IPS-20b (cell line): Measurements from ENCODE around the gene MTHFD1L.

Experiments
- H3K27ac ChIP-seq: one replicate; pipeline ENCODE4 v1.5.1; 2013; ENCODE audit warnings: low read length
- H3K27me3 ChIP-seq: 2 replicates; pipeline ENCODE4 v1.6.1; 2013; ENCODE audit warnings: mild to moderate bottlenecking, low read length, inconsistent platforms; ENCODE audit not compliant: insufficient read depth
- H3K36me3 ChIP-seq: 2 replicates; pipeline ENCODE4 v1.6.1; 2013; ENCODE audit warnings: low read depth, mild to moderate bottlenecking, inconsistent platforms, low read length, moderate library complexity; ENCODE audit not compliant: insufficient read depth
- H3K4me1 ChIP-seq: 2 replicates; pipeline ENCODE4 v1.6.1; 2013; ENCODE audit warnings: mild to moderate bottlenecking, control low read depth, inconsistent platforms, low read length, moderate library complexity; ENCODE audit not compliant: insufficient read depth
- H3K4me3 ChIP-seq: 2 replicates; pipeline ENCODE4 v1.5.1; 2013; ENCODE audit warnings: mild to moderate bottlenecking, low read length, inconsistent platforms
- H3K9ac ChIP-seq: 2 replicates; pipeline ENCODE4 v1.6.1; 2013; ENCODE audit warnings: low read depth, mild to moderate bottlenecking, inconsistent platforms, low read length, moderate library complexity
- H3K9me3 ChIP-seq: 2 replicates; pipeline ENCODE4 v1.6.1; 2013; ENCODE audit warnings: mild to moderate bottlenecking, low read depth, low read length, inconsistent platforms; ENCODE audit not compliant: insufficient read depth

Gene MTHFD1L

DNA sequence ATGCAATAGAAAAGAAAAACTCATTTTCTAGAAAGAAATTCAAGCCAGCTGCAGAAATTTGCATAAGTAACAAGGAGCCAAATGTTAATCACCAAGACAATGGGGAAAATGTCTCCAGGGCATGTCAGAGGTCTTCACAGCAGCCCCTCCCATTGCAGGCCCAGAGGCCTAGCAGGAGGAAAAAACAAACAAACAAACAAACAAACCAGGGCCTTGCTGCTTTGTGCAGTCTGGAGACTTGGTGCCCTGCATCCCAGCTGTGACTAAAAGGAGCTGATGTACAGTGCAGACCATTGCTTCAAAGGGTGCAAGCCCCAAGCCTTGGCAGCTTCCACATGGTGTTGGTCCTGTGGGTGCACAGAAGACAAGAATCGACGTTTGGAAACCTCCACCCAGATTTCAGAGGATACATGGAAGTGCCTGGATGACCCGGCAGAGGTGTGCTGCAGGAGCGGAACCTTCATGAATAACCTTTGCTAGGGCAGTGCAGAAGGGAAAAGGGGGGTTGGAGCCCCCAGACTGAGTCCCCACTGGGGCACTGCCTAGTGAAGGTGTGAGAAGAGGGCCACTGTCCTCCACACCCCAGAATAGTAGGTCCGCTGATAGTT, 263.4 kb downstream of the MTHFD1L start:
- H3K9ac ChIP-seq: no peak overlapping the region
- no peaks in the 10 kb centered on the region for H3K9me3 ChIP-seq
- no peak overlapping the region for H3K27ac ChIP-seq
- H3K36me3 ChIP-seq: no peaks in the 10 kb centered on the region
- peaks cover 5% of the 10 kb centered on the region; the same call in 1 of the 2 replicates for H3K4me1 ChIP-seq
- H3K4me3 ChIP-seq: no peak overlapping the region
- no peaks in the 10 kb centered on the region for H3K27me3 ChIP-seq

DNA sequence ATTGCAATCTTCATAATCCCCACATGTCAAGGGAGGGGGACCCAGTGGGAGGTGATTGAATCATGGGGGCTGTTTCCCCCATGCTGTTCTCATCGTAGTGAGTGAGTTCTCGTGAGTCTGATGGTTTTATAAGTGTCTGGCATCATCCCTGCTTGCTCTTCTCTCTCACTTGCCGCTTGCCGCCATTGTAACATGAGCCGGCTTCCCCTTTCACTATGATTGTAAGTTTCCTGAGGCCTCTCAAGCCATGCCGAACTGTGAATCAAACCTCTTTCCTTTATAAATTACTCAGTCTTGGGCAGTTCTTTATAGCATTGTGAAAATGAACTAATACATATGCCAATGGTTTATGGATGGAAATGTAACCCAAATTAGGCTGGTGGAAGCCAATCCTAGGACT, 264.8 kb downstream of the MTHFD1L start:
- no peaks in the 10 kb centered on the region for H3K27me3 ChIP-seq
- H3K27ac ChIP-seq: no peak overlapping the region
- H3K9me3 ChIP-seq: no peaks in the 10 kb centered on the region
- no peaks in the 10 kb centered on the region for H3K36me3 ChIP-seq
- H3K4me1 ChIP-seq: peaks cover 5% of the 10 kb centered on the region; the same call in 1 of the 2 replicates
- H3K4me3 ChIP-seq: no peak overlapping the region
- H3K9ac ChIP-seq: no peak overlapping the region

DNA sequence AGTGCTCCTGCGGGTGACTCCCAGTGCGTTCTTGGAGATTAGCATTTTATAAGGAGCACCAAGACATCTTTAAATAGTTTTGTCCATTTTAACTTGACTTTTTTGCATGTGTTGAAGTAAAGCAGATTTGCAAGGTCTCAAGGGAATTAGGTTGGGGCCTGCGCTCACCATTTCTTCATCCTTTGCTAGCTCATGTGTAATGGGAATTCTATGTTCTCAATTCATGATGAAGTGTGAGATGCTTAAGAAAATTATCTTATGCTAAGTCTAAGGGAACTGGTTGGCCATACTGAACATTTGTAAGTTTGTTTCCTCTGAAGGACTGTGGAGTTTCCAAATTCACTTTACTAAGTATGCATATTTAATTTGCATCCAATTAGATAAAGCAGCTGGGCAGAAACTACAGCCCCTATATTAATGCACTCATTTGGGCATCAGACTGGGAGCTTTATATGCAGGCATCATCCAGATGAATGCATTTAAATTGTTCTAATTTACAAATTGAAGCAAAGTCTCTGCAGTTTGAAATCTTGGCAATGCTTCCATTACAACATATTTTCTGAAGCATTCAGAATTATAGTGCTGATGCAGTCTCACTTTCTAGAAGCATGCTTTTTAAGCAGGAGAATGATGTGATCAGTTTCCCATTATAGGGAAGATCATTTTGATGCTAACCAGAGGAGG, 266.0 kb downstream of the MTHFD1L start:
- H3K36me3 ChIP-seq: no peaks in the 10 kb centered on the region
- no peaks in the 10 kb centered on the region for H3K9me3 ChIP-seq
- H3K4me1 ChIP-seq: peaks cover 5% of the 10 kb centered on the region; the same call in 1 of the 2 replicates
- no peak overlapping the region for H3K9ac ChIP-seq
- no peak overlapping the region for H3K4me3 ChIP-seq
- no peaks in the 10 kb centered on the region for H3K27me3 ChIP-seq
- H3K27ac ChIP-seq: no peak overlapping the region

DNA sequence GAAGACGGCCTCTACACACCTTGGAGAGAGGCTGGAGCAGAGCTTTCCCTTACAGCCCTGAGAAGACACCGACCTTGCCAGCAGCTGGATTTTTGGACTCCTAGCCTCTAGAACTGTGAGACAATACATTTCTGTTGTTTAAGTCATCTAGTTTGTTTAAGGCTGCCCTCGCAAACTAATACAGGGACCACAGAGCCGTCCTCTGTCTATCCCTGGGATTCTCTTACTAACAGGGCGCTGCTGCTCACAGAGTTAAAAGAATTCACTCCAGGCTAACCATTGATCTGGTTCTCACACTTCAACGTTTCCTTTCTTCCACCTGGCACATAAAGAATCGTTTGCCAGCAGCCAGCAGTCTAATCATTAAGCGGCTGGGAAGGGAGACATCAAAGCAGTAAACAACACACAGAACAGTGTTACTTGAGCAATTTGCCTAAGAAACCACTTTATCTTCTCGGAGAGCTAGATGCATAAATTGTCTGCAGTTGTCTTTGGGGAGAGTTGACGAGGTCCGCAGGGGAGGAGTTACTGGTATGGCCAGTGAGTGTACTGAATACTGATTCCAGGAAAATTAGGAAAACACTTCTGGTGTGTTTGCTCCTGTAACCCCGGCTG, 270.7 kb downstream of the MTHFD1L start:
- no peak overlapping the region for H3K27ac ChIP-seq
- H3K9ac ChIP-seq: no peak overlapping the region
- no peaks in the 10 kb centered on the region for H3K36me3 ChIP-seq
- no peaks in the 10 kb centered on the region for H3K9me3 ChIP-seq
- H3K4me3 ChIP-seq: no peak overlapping the region
- H3K4me1 ChIP-seq: no peaks in the 10 kb centered on the region
- no peaks in the 10 kb centered on the region for H3K27me3 ChIP-seq

DNA sequence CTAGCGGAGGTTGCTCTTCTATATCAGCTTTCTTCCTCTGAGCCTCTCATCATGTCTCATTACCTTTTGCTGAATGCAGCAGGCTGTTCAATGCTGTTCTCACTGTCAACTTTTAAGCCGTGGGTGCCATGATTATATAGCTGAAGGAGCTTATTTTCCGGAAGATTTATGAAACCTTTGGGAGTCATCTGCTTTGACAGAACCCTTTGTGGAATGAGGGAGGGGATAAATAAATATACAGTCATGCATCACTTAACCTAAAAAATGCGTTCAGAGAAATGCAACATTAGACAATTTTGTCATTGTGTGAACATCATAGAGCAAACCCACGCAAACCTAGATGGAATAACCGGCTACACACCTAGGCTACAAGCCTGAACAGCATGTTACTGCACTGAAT, 272.0 kb downstream of the MTHFD1L start:
- no peaks in the 10 kb centered on the region for H3K4me1 ChIP-seq
- H3K9me3 ChIP-seq: no peaks in the 10 kb centered on the region
- H3K27me3 ChIP-seq: no peaks in the 10 kb centered on the region
- H3K36me3 ChIP-seq: no peaks in the 10 kb centered on the region
- no peak overlapping the region for H3K4me3 ChIP-seq
- H3K27ac ChIP-seq: no peak overlapping the region
- no peak overlapping the region for H3K9ac ChIP-seq

DNA sequence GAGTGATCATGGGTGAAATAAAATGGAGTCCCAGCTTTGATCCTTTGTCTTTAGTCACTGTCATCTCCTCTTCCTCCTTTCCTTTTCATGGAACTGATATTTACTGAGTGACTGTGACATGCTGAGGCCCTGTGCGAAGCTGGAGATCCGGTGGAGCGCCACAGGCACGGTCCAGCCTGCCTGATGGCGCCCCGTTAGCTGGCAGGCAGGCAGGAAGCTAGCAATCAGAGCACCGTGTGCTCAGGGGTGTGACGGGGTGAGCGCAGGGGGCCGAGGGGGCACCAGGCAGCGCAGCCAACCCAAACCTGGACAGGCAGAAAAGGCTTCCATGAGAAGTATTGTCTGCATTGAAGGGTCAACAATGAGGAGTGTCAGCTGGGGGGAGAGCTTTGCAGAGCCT, 274.0 kb downstream of the MTHFD1L start:
- no peaks in the 10 kb centered on the region for H3K27me3 ChIP-seq
- H3K4me3 ChIP-seq: no peak overlapping the region
- no peak overlapping the region for H3K27ac ChIP-seq
- no peaks in the 10 kb centered on the region for H3K4me1 ChIP-seq
- H3K9ac ChIP-seq: no peak overlapping the region
- H3K9me3 ChIP-seq: no peaks in the 10 kb centered on the region
- no peaks in the 10 kb centered on the region for H3K36me3 ChIP-seq

DNA sequence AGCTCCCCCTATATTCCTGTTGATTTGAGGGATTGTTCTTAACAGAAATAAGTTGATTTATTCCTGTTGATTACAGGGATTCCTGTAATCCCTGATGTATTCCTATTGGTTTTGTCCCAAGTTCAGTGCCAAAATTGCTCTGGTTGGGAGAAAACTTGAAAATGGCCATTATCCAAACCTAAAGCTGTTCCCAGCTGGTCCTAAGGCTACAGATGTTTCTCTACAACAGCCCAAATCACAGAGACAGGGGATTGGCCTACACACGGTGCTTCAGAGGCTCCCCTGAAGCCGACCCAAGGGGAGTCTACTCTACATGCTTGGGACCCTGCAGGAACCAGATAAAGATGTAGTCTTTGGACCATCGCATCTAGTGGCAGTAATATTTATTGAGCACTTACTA, 275.3 kb downstream of the MTHFD1L start:
- H3K4me1 ChIP-seq: no peaks in the 10 kb centered on the region
- no peak overlapping the region for H3K9ac ChIP-seq
- H3K9me3 ChIP-seq: no peaks in the 10 kb centered on the region
- no peak overlapping the region for H3K4me3 ChIP-seq
- no peaks in the 10 kb centered on the region for H3K36me3 ChIP-seq
- H3K27me3 ChIP-seq: no peaks in the 10 kb centered on the region
- no peak overlapping the region for H3K27ac ChIP-seq

DNA sequence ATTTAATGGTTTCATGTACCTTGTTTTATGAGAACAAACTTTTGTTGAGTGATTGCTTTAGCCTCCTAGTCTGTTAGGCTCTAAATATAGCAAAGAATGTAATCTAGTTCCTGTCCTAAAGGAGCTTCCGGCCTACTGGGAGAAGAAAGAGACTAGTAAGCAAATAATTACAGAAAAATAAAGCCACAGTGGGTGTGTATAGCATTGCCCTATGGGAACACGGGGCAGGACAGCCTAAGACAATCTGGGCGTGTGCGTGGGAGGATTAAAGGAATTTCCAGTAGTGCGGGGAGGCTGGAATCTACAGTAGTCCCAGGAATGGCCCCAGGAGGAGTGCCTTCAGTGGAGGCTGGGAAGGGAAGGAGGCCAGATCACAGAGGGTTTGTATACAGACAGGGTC, 276.2 kb downstream of the MTHFD1L start:
- Histone ChIP-seq H3K4me3 (no peak overlapping the region), H3K4me1 (no peaks in the 10 kb centered on the region), H3K9ac (no peak overlapping the region), H3K36me3 (no peaks in the 10 kb centered on the region), H3K27ac (no peak overlapping the region), H3K9me3 (no peaks in the 10 kb centered on the region), H3K27me3 (no peaks in the 10 kb centered on the region)

DNA sequence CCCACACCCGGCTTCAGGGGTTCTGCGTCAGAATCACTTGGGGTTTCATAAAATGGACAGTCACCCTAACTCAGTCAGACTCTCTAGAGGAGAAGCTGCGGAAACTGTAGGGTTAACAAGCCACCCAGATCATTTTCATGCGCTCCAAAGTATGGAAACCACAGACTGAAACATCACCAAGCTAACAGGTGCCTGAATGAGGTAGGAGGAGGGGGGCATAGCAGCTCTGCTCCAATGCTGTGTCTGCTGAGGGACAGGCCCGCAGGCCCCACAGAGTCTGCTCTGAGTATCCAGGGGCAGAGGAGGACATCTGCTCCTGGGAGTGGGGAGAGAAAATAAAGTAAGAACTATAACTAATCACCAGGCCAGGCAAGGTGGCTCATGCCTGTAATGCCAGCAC, 277.2 kb downstream of the MTHFD1L start:
- no peaks in the 10 kb centered on the region for H3K9me3 ChIP-seq
- H3K36me3 ChIP-seq: no peaks in the 10 kb centered on the region
- no peaks in the 10 kb centered on the region for H3K4me1 ChIP-seq
- H3K9ac ChIP-seq: no peak overlapping the region
- H3K4me3 ChIP-seq: no peak overlapping the region
- no peaks in the 10 kb centered on the region for H3K27me3 ChIP-seq
- no peak overlapping the region for H3K27ac ChIP-seq

DNA sequence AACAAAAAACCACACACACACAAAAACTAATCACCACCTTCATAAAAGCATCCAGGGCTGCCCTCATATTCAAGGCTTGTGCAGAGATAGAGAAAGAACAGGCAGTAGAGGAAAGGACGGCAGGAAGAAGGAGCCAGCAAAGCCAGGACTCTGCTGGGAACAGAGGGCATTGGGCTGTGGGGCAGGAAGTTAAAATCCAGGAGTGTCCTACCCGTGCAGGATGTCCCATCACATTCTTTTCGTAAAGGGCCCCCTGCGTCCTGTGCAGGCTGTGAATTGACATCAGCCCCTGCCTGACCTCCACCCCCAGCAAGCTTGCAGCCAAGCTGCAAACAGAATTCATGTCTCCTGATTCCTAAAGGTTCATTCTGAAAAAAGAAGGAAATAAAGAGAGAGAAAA, 277.8 kb downstream of the MTHFD1L start:
- Histone ChIP-seq H3K9me3 (no peaks in the 10 kb centered on the region), H3K4me1 (no peaks in the 10 kb centered on the region), H3K4me3 (no peak overlapping the region), H3K27me3 (no peaks in the 10 kb centered on the region), H3K27ac (no peak overlapping the region), H3K9ac (no peak overlapping the region), H3K36me3 (no peaks in the 10 kb centered on the region)

DNA sequence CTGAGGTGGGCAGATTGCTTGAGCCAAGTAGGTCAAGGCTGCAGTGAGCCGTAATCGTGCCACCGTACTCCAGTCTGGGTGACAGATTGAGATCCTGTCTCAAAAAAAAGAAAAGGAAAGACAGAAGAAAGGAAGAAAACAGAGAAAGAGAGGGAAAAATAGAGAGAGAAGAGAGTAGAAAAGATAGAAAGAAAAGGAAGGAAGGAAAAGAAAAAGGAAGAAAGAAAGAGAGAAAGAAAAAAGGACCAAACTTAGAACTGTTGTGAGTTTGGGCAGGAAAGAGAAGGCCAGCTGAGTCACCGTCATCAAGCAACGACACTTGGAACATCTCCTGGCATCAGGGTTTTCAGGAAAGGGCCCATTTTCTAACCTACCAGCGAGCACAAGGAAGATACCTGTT, 278.3 kb downstream of the MTHFD1L start:
- Histone ChIP-seq H3K36me3 (no peaks in the 10 kb centered on the region), H3K27me3 (no peaks in the 10 kb centered on the region), H3K27ac (no peak overlapping the region)

More for the DNA sequence above, 278.3 kb downstream of the MTHFD1L start:
- H3K4me3 ChIP-seq: no peak overlapping the region
- H3K9ac ChIP-seq: no peak overlapping the region
- no peaks in the 10 kb centered on the region for H3K9me3 ChIP-seq
- H3K4me1 ChIP-seq: no peaks in the 10 kb centered on the region
